GM23338 (cell line): Measurements from ENCODE around the gene NDUFV2. TPM values are rescaled to one million over a fixed set of nuclear protein-coding genes. Genes with fewer than 3 reads are reported as not detected.

ENCODE experiments used
- ATAC-seq: fragments of 200-7000 bp; cut with Tn5 transposase; 3 replicates; pipeline ENCODE4 v1.9.1; 2020
- DNase-seq: peaks from one replicate; pipeline ENCODE4 v3.0.0-alpha.2; 2015; ENCODE audit warnings: low spot score
- H2AFZ ChIP-seq: fragments of 200-600 bp; sonication (generic); 2 replicates; pipeline ENCODE4 v1.8.0; 2016; ENCODE audit warnings: antibody characterized with exemption, mild to moderate bottlenecking, moderate library complexity
- H3F3A ChIP-seq: fragments of 200-600 bp; sonication (generic); replicated peaks from 2 replicates; pipeline ENCODE4 v1.8.0; 2017; ENCODE audit warnings: antibody characterized with exemption, mixed run types, low read depth
- H3K27ac ChIP-seq: fragments of 200-600 bp; sonication (generic); 2 replicates; pipeline ENCODE4 v1.6.1; 2016; ENCODE audit warnings: low read depth
- H3K27me3 ChIP-seq: fragments of 200-600 bp; sonication (generic); 2 replicates; pipeline ENCODE4 v1.8.0; 2016; ENCODE audit warnings: mild to moderate bottlenecking, mixed run types, moderate library complexity; ENCODE audit not compliant: insufficient read depth
- H3K36me3 ChIP-seq: fragments of 200-600 bp; sonication (generic); 2 replicates; pipeline ENCODE4 v1.8.0; 2016; ENCODE audit warnings: mild to moderate bottlenecking; ENCODE audit not compliant: insufficient read depth
- H3K4me1 ChIP-seq: fragments of 200-600 bp; sonication (generic); 2 replicates; pipeline ENCODE4 v1.8.0; 2016; ENCODE audit warnings: mild to moderate bottlenecking, moderate library complexity; ENCODE audit not compliant: insufficient read depth
- H3K4me2 ChIP-seq: fragments of 200-600 bp; sonication (generic); 2 replicates; pipeline ENCODE4 v1.7.1; 2017; ENCODE audit warnings: mixed run types
- H3K4me3 ChIP-seq: fragments of 200-600 bp; sonication (generic); 2 replicates; pipeline ENCODE4 v1.6.1; 2016; ENCODE audit warnings: mixed run types
- H3K79me2 ChIP-seq: fragments of 200-600 bp; sonication (generic); replicated peaks from 2 replicates; pipeline ENCODE4 v1.8.0; 2017; ENCODE audit warnings: mild to moderate bottlenecking; ENCODE audit not compliant: insufficient read depth
- H3K9me2 ChIP-seq: fragments of 200-600 bp; sonication (generic); 2 replicates; pipeline ENCODE4 v1.8.0; 2017; ENCODE audit not compliant: insufficient read depth
- H4K20me1 ChIP-seq: fragments of 200-600 bp; sonication (generic); replicated peaks from 2 replicates; pipeline ENCODE4 v1.8.0; 2017; ENCODE audit warnings: mild to moderate bottlenecking; ENCODE audit not compliant: insufficient read depth
- H3K27ac Mint-ChIP-seq: 2 replicates; pipeline ENCODE4 v1.8.0; 2020; ENCODE audit warnings: inconsistent platforms, mild to moderate bottlenecking, moderate library complexity, mixed read lengths
- H3K27me3 Mint-ChIP-seq: 3 replicates; pipeline ENCODE4 v1.8.0; 2022; ENCODE audit warnings: low read depth, mild to moderate bottlenecking, moderate library complexity, mixed read lengths, inconsistent platforms; ENCODE audit not compliant: insufficient read depth, poor library complexity
- H3K36me3 Mint-ChIP-seq: 3 replicates; pipeline ENCODE4 v1.8.0; 2021; ENCODE audit warnings: low read depth, mild to moderate bottlenecking, inconsistent platforms, moderate library complexity, mixed read lengths
- H3K4me1 Mint-ChIP-seq: 3 replicates; pipeline ENCODE4 v1.8.0; 2020; ENCODE audit warnings: mild to moderate bottlenecking, inconsistent platforms, mixed read lengths
- H3K4me3 Mint-ChIP-seq: 3 replicates; pipeline ENCODE4 v1.8.0; 2021; ENCODE audit warnings: moderate library complexity, mild to moderate bottlenecking, inconsistent platforms, mixed read lengths
- H3K9me3 Mint-ChIP-seq: 3 replicates; pipeline ENCODE4 v1.8.0; 2020; ENCODE audit warnings: moderate library complexity, mild to moderate bottlenecking, inconsistent platforms, mixed read lengths
- CREB1 ChIP-seq: fragments of 250-450 bp; sonication (Bioruptor Pico); IDR thresholded peaks from 2 replicates; pipeline ENCODE4 v1.5.0; 2020; ENCODE audit warnings: low read depth, mild to moderate bottlenecking, moderate library complexity
- CTCF ChIP-seq, 2 experiments: fragments of 200-600 bp in 1 of 2; sonication (generic) in 1 of 2; conservative IDR thresholded peaks; 2 replicates each; pipeline versions ENCODE4 v1.5.1 to v1.6.1; 2016 to 2017; ENCODE audit warnings: antibody characterized with exemption in 2 of 2, low read depth in 2 of 2, mild to moderate bottlenecking in 2 of 2, moderate library complexity in 1 of 2
- ETS1 ChIP-seq: IDR thresholded peaks from 2 replicates; pipeline ENCODE4 v1.6.1; 2016; ENCODE audit warnings: antibody characterized with exemption
- EZH2 ChIP-seq: fragments of 200-600 bp; sonication (generic); IDR thresholded peaks from one replicate; pipeline ENCODE4 v1.8.0; 2017; ENCODE audit warnings: antibody characterized with exemption, mild to moderate bottlenecking, low read depth; ENCODE audit not compliant: unreplicated experiment
- EZH2phosphoT487 ChIP-seq: fragments of 200-600 bp; sonication (generic); IDR thresholded peaks from one replicate; pipeline ENCODE4 v1.8.1; 2018; ENCODE audit warnings: antibody characterized with exemption; ENCODE audit not compliant: unreplicated experiment
- JUNB ChIP-seq: IDR thresholded peaks from one replicate; pipeline ENCODE4 v1.6.1; 2016; ENCODE audit warnings: antibody characterized with exemption; ENCODE audit not compliant: unreplicated experiment
- NANOG ChIP-seq: IDR thresholded peaks from 2 replicates; pipeline ENCODE4 v1.6.1; 2016; ENCODE audit warnings: antibody characterized with exemption, borderline replicate concordance
- POLR2AphosphoS5 ChIP-seq: IDR thresholded peaks from 2 replicates; pipeline ENCODE4 v1.6.1; 2016; ENCODE audit warnings: antibody characterized with exemption, low read depth
- REST ChIP-seq: IDR thresholded peaks from one replicate; pipeline ENCODE4 v1.6.1; 2018; ENCODE audit warnings: antibody characterized with exemption; ENCODE audit not compliant: unreplicated experiment
- STAT1 ChIP-seq: IDR thresholded peaks from one replicate; pipeline ENCODE4 v1.6.1; 2016; ENCODE audit warnings: antibody characterized with exemption; ENCODE audit not compliant: unreplicated experiment
- ZNF114 ChIP-seq: fragments of 250-450 bp; sonication (Bioruptor Pico); IDR thresholded peaks from 2 replicates; pipeline ENCODE4 v1.5.0; 2020; ENCODE audit warnings: mild to moderate bottlenecking, moderate library complexity
- ZNF331 ChIP-seq: fragments of 250-450 bp; sonication (Bioruptor Pico); IDR thresholded peaks from 2 replicates; pipeline ENCODE4 v1.5.0; 2020; ENCODE audit warnings: low read depth, mild to moderate bottlenecking, moderate library complexity
- ZNF462 ChIP-seq: fragments of 250-450 bp; sonication (Bioruptor Pico); IDR thresholded peaks from 2 replicates; pipeline ENCODE4 v1.5.0; 2020; ENCODE audit warnings: mild to moderate bottlenecking, moderate library complexity
- polyA plus RNA-seq: library from polyadenylated mRNA; unstranded; fragments of >200 nt; fragmentation: Nextera tagmentation; extraction: Ambion mirVana; gene quantifications from 2 replicates; pipeline ENCODE4 v1.2.1, GENCODE V29; 2016
- total RNA-seq: library from RNA; depleted of rRNA; stranded (reverse); fragments of >200 nt; shearing (Covaris generic); gene quantifications from 2 replicates; pipeline ENCODE4 v1.2.3, GENCODE V29; 2014

The NDUFV2 gene
- total and polyA plus RNA-seq, 2 experiments from 2014 or later = 157 to 577 TPM

GRCh38 chr18:9133225-9133624, 30.7 kb downstream of the NDUFV2 start:
- Mint-ChIP-seq H3K27ac (peak overlapping the region; percentile 12; the same call in 1 of the 2 replicates), H3K4me1 (peaks cover 11% of the 10 kb centered on the region; the same call in 2 of the 3 replicates), H3K9me3 (no peaks in the 10 kb centered on the region), H3K27me3 (peaks cover 13% of the 10 kb centered on the region), H3K4me3 (no peak overlapping the region), H3K36me3 (peaks cover 52% of the 10 kb centered on the region)
- 0 out of 2 replicates have a peak, but pooled peaks cover 5% of the 10 kb centered on the region for H4K20me1 ChIP-seq
- peaks cover 19% of the 10 kb centered on the region for H3K79me2 ChIP-seq
- H3K4me1 ChIP-seq = peaks cover 13% of the 10 kb centered on the region; the same call in 1 of the 2 replicates
- TF ChIP-seq EZH2 = no peak
- TF ChIP-seq CTCF (conservative IDR thresholded peaks at IDR 0.05; ENCODE audit: low read depth in 2 of 2) = no peak
- TF ChIP-seq NANOG = no peak
- no peak for TF ChIP-seq ZNF331 (CRISPR knock-in tag)
- TF ChIP-seq JUNB = no peak
- no peak for TF ChIP-seq ZNF114
- TF ChIP-seq ZNF462 (CRISPR knock-in tag) = no peak
- TF ChIP-seq POLR2AphosphoS5 = no peak
- TF ChIP-seq STAT1 = no peak
- no peak for TF ChIP-seq CREB1
- TF ChIP-seq ETS1 = no peak
- TF ChIP-seq REST = no peak
- TF ChIP-seq EZH2phosphoT487 = no peak
- peaks cover 14% of the 10 kb centered on the region for H3K36me3 ChIP-seq
- no peak for ATAC-seq
- H3K27me3 ChIP-seq = no peaks in the 10 kb centered on the region
- no peaks in the 10 kb centered on the region for H3K9me2 ChIP-seq
- peaks cover 10% of the 10 kb centered on the region for H3F3A ChIP-seq
- no peak overlapping the region for H3K4me2 ChIP-seq
- no peak overlapping the region; the same call in 1 of the 2 replicates for H3K27ac ChIP-seq
- no peak overlapping the region for H3K4me3 ChIP-seq
- H2AFZ ChIP-seq = no peak overlapping the region
- DNase-seq = no peak
